ENCODE results near the gene RPE. TPM values are rescaled to one million over a fixed set of nuclear protein-coding genes. Genes with fewer than 3 reads are reported as not detected.

Gene RPE
- total RNA-seq, 1 experiment from 2014 or later, result 67.8 TPM

DNA sequence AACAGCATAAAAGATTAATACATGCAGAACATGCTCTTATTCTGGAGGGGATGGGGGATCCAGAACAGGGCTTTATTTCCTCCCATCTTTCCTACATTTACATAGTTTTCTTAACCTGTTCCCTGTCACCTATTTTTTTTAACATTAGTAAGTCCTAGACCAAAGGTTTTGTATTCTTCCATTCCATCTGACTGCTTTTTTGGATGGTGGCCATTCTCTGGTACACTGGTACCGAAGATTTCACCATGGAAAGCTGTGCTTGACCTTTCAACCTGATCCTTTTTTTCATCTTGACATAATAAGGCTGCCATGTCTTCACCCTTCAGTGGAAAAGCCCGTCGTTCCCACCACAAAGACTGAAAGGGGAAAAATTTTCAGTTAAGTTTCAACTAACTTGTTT lies 20.4 kb downstream of the RPE start:
- Mint-ChIP-seq H3K4me1 (no peaks in the 10 kb centered on the region), H3K36me3 (ENCODE audit: insufficient read depth in 1 of 3, low read depth in 3 of 3) (peaks cover 23 to 68% (median 56%) of the 10 kb centered on the region in 3 experiments), H3K9me3 (no peaks in the 10 kb centered on the region), H3K4me3 (no peak overlapping the region), H3K27ac (no peak overlapping the region), H3K27me3 (ENCODE audit: low read depth) (no peaks in the 10 kb centered on the region)
- no peak overlapping the region for H3K4me2 ChIP-seq (ENCODE audit: insufficient read depth, insufficient read length, low read length)
- H3K23ac ChIP-seq (ENCODE audit: insufficient read length, low read depth, low read length), result no peak overlapping the region
- no peaks in the 10 kb centered on the region for H3K9me3 ChIP-seq (ENCODE audit: control insufficient read depth, low read depth, low read length)
- no peak overlapping the region for H3K27ac ChIP-seq (ENCODE audit: insufficient read length, low read depth, low read length)
- H2BK15ac ChIP-seq (ENCODE audit: low read depth, low read length), result no peak overlapping the region
- no peaks in the 10 kb centered on the region for H3K79me1 ChIP-seq (ENCODE audit: insufficient read depth, low read depth, low read length, poor library complexity, severe bottlenecking)
- H2AK5ac ChIP-seq (ENCODE audit: insufficient read length, low read length), result no peak overlapping the region
- H3T11ph ChIP-seq (ENCODE audit: low read length), result no peak overlapping the region
- H2BK120ac ChIP-seq (ENCODE audit: low read depth, low read length, poor library complexity, severe bottlenecking), result no peak overlapping the region
- no peak overlapping the region for H3K14ac ChIP-seq (ENCODE audit: insufficient read depth, low read length)
- H3K56ac ChIP-seq (ENCODE audit: insufficient read length, low read depth, low read length), result no peak overlapping the region
- no peak overlapping the region for H2BK12ac ChIP-seq (ENCODE audit: insufficient read length, low read depth, low read length)
- no peak overlapping the region for H3K9ac ChIP-seq (ENCODE audit: extremely low read depth, insufficient read length, low read length)
- H3K79me2 ChIP-seq (ENCODE audit: insufficient read depth, low read length), result no peaks in the 10 kb centered on the region
- DNase-seq, result no peak
- no peak overlapping the region for H3K18ac ChIP-seq (ENCODE audit: insufficient read length, low read depth, low read length)
- H3K4me1 ChIP-seq (ENCODE audit: insufficient read depth, low read length), result no peaks in the 10 kb centered on the region
- H4K91ac ChIP-seq (ENCODE audit: insufficient read length, low read depth, low read length), result no peak overlapping the region
- no CpG with 5 or more reads among the region's 3 CpGs for WGBS (ENCODE audit: extremely low coverage, insufficient read length, low lambda C conversion rate)
- TF ChIP-seq, protein P1, sequence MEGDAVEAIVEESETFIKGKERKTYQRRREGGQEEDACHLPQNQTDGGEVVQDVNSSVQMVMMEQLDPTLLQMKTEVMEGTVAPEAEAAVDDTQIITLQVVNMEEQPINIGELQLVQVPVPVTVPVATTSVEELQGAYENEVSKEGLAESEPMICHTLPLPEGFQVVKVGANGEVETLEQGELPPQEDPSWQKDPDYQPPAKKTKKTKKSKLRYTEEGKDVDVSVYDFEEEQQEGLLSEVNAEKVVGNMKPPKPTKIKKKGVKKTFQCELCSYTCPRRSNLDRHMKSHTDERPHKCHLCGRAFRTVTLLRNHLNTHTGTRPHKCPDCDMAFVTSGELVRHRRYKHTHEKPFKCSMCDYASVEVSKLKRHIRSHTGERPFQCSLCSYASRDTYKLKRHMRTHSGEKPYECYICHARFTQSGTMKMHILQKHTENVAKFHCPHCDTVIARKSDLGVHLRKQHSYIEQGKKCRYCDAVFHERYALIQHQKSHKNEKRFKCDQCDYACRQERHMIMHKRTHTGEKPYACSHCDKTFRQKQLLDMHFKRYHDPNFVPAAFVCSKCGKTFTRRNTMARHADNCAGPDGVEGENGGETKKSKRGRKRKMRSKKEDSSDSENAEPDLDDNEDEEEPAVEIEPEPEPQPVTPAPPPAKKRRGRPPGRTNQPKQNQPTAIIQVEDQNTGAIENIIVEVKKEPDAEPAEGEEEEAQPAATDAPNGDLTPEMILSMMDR (conservative IDR thresholded peaks at IDR 0.05), result no peak
- H3K23me2 ChIP-seq (ENCODE audit: insufficient read length, low read depth, low read length, poor library complexity, severe bottlenecking), result no peaks in the 10 kb centered on the region
- H4K8ac ChIP-seq (replicated peaks; ENCODE audit: insufficient read length, low read depth, low read length), result no peak overlapping the region
- no peak overlapping the region for H2BK20ac ChIP-seq (ENCODE audit: low read depth, low read length, poor library complexity, severe bottlenecking)
- H4K5ac ChIP-seq (ENCODE audit: insufficient read length, low read depth, low read length), result no peak overlapping the region
- H2BK5ac ChIP-seq (ENCODE audit: insufficient read length, low read length), result no peak overlapping the region
- H3K4ac ChIP-seq (ENCODE audit: low read depth, low read length), result no peak overlapping the region
- H2AFZ ChIP-seq (ENCODE audit: low read length), result no peak overlapping the region
- H3K27me3 ChIP-seq (ENCODE audit: insufficient read depth, low read length), result no peaks in the 10 kb centered on the region
- H4K20me1 ChIP-seq (ENCODE audit: control insufficient read depth, insufficient read depth, insufficient read length), result no peaks in the 10 kb centered on the region

All from H9 (cell line).